Lower lobe of right lung (tissue), 2 donors: ENCODE results near the gene BMPR2. TPM values are rescaled to one million over a fixed set of nuclear protein-coding genes. Genes with fewer than 3 reads are reported as not detected.
A peak's percentile ranks its signal among the peaks of the same experiment; 100 is the strongest.

Experiments
- ATAC-seq, 2 donors: fragments of 200-7000 bp; cut with Tn5 transposase; one replicate each; pipeline ENCODE4 v1.9.1; 2020 to 2022; ENCODE audit warnings: mild to moderate bottlenecking in 2 of 2, moderate library complexity in 2 of 2
- DNase-seq: peaks from one replicate; pipeline ENCODE4 v3.0.0-alpha.2; 2020
- H3K27ac ChIP-seq: fragments of 200-600 bp; one replicate; pipeline ENCODE4 v1.8.0; 2022
- H3K27me3 ChIP-seq: fragments of 200-600 bp; one replicate; pipeline ENCODE4 v1.8.0; 2022; ENCODE audit warnings: low read depth
- H3K36me3 ChIP-seq: fragments of 200-600 bp; one replicate; pipeline ENCODE4 v1.8.0; 2022; ENCODE audit warnings: mild to moderate bottlenecking
- H3K4me1 ChIP-seq: fragments of 200-600 bp; one replicate; pipeline ENCODE4 v1.8.0; 2022
- H3K4me3 ChIP-seq: fragments of 200-600 bp; one replicate; pipeline ENCODE4 v1.8.0; 2022; ENCODE audit warnings: mild to moderate bottlenecking
- H3K9me3 ChIP-seq: fragments of 200-600 bp; one replicate; pipeline ENCODE4 v1.8.0; 2022
- CTCF ChIP-seq: fragments of 200-600 bp; IDR thresholded peaks from one replicate; pipeline ENCODE4 v1.8.0; 2022; ENCODE audit warnings: antibody characterized with exemption, mild to moderate bottlenecking
- intact Hi-C: fragments of 100-400 bp; cut with DNase I; formaldehyde crosslinking; loops from one replicate; pipeline ENCODE4 v1.11.0; 2022
- total RNA-seq: library from RNA; stranded (reverse); fragmentation: NEBNext Ultra II Directional; extraction: Animal tissue kit (Norgen Biotek cat#: 25700); gene quantifications from one replicate; pipeline ENCODE4 v1.2.1, GENCODE V29; 2021
- donor health status: DM: no; HTN: yes; CAD: no; lungs with severe emphysema.

The BMPR2 gene
- total RNA-seq, 1 donor from 2014 or later = 137 TPM

- Histone ChIP-seq H3K4me3 (no peak overlapping the region), H3K4me1 (peaks cover 45% of the 10 kb centered on the region), H3K9me3 (no peaks in the 10 kb centered on the region), H3K27me3 (no peaks in the 10 kb centered on the region), H3K27ac (no peak overlapping the region), H3K36me3 (no peaks in the 10 kb centered on the region)
- intact Hi-C loops = no loop called here
- no peak for ATAC-seq
- DNase-seq = no peak
- no peak for TF ChIP-seq CTCF
Measured at GRCh38 chr2:202410092-202410491, 34.0 kb downstream of the BMPR2 start.

GRCh38 chr2:202411097-202411496 lies 35.0 kb downstream of the BMPR2 start:
- ATAC-seq (no peak), DNase-seq (no peak)
- H3K36me3 ChIP-seq = no peaks in the 10 kb centered on the region
- intact Hi-C loops = no loop called here
- peaks cover 41% of the 10 kb centered on the region for H3K4me1 ChIP-seq
- no peak for TF ChIP-seq CTCF
- H3K4me3 ChIP-seq = no peak overlapping the region
- no peak overlapping the region for H3K27ac ChIP-seq
- H3K27me3 ChIP-seq = no peaks in the 10 kb centered on the region
- no peaks in the 10 kb centered on the region for H3K9me3 ChIP-seq

- Histone ChIP-seq H3K9me3 (no peaks in the 10 kb centered on the region), H3K4me3 (no peak overlapping the region), H3K27me3 (no peaks in the 10 kb centered on the region), H3K4me1 (peaks cover 22% of the 10 kb centered on the region), H3K27ac (no peak overlapping the region), H3K36me3 (no peaks in the 10 kb centered on the region)
- intact Hi-C loops = no loop called here
- TF ChIP-seq CTCF = no peak
- ATAC-seq (peak in 1 of 2 donors; percentile 56), DNase-seq (no peak)
Measured at GRCh38 chr2:202418027-202418426, 41.9 kb downstream of the BMPR2 start.

GRCh38 chr2:202418511-202418910 lies 42.4 kb downstream of the BMPR2 start:
- H3K27me3 ChIP-seq = no peaks in the 10 kb centered on the region

GRCh38 chr2:202423139-202423538 lies 47.0 kb downstream of the BMPR2 start:
- Histone ChIP-seq H3K4me1 (peaks cover 29% of the 10 kb centered on the region), H3K27me3 (no peaks in the 10 kb centered on the region), H3K36me3 (no peaks in the 10 kb centered on the region), H3K9me3 (no peaks in the 10 kb centered on the region), H3K4me3 (no peak overlapping the region), H3K27ac (no peak overlapping the region)
- no peak for TF ChIP-seq CTCF
- DNase-seq (no peak), ATAC-seq (no peak)
- intact Hi-C loops = no loop called here

More at GRCh38 chr2:202418511-202418910, 42.4 kb downstream of the BMPR2 start:
- TF ChIP-seq CTCF = no peak
- no peak for ATAC-seq
- Histone ChIP-seq H3K9me3 (no peaks in the 10 kb centered on the region), H3K4me1 (peaks cover 20% of the 10 kb centered on the region), H3K27ac (no peak overlapping the region), H3K4me3 (no peak overlapping the region), H3K36me3 (no peaks in the 10 kb centered on the region)
- no peak for DNase-seq
- intact Hi-C loops = no loop called here

- Histone ChIP-seq H3K9me3 (no peaks in the 10 kb centered on the region), H3K36me3 (no peaks in the 10 kb centered on the region), H3K4me3 (no peak overlapping the region), H3K27ac (no peak overlapping the region), H3K27me3 (no peaks in the 10 kb centered on the region), H3K4me1 (peaks cover 39% of the 10 kb centered on the region)
- intact Hi-C loops = no loop called here
- no peak for TF ChIP-seq CTCF
- ATAC-seq = no peak
- DNase-seq = no peak
Measured at GRCh38 chr2:202425036-202425435, 48.9 kb downstream of the BMPR2 start.
